HG03378 (cell line): Measurements from ENCODE around the gene NLK.

Experiments
- ATAC-seq: cut with Tn5 transposase; IDR thresholded peaks from one replicate; pipeline ENCODE4 v1.9.1; 2021; ENCODE audit warnings: mild to moderate bottlenecking, moderate library complexity; ENCODE audit not compliant: unreplicated experiment

Gene NLK

GRCh38 chr17:28110184-28110583 is 67.7 kb downstream of the NLK start:
- ATAC-seq: no peak

GRCh38 chr17:28112181-28112580 is 69.7 kb downstream of the NLK start:
- no peak for ATAC-seq

- no peak for ATAC-seq
These were observed 70.1 kb downstream of the NLK start for GRCh38 chr17:28112606-28113005.

GRCh38 chr17:28113269-28113668 is 70.8 kb downstream of the NLK start:
- ATAC-seq: no peak

- ATAC-seq: no peak
These were observed 72.6 kb downstream of the NLK start for GRCh38 chr17:28115046-28115445.

- ATAC-seq: no peak
These were observed 74.8 kb downstream of the NLK start for GRCh38 chr17:28117304-28117703.

GRCh38 chr17:28118362-28118761 is 75.9 kb downstream of the NLK start:
- no peak for ATAC-seq

GRCh38 chr17:28119046-28119445 is 76.6 kb downstream of the NLK start:
- no peak for ATAC-seq

- ATAC-seq: no peak
These were observed 77.1 kb downstream of the NLK start for GRCh38 chr17:28119560-28119959.

- ATAC-seq: no peak
These were observed 78.3 kb downstream of the NLK start for GRCh38 chr17:28120766-28121165.

- no peak for ATAC-seq
These were observed 82.5 kb downstream of the NLK start for GRCh38 chr17:28124962-28125361.

GRCh38 chr17:28125526-28126378 is 83.3 kb downstream of the NLK start:
- ATAC-seq: no peak

GRCh38 chr17:28127196-28127595 is 84.7 kb downstream of the NLK start:
- ATAC-seq: no peak

GRCh38 chr17:28128779-28129178 is 86.3 kb downstream of the NLK start:
- ATAC-seq: no peak

GRCh38 chr17:28130472-28130871 is 88.0 kb downstream of the NLK start:
- no peak for ATAC-seq

- no peak for ATAC-seq
These were observed 89.1 kb downstream of the NLK start for GRCh38 chr17:28131599-28131998.

- ATAC-seq: no peak
These were observed 91.1 kb downstream of the NLK start for GRCh38 chr17:28133562-28133970.

GRCh38 chr17:28136923-28137322 is 94.4 kb downstream of the NLK start:
- no peak for ATAC-seq

GRCh38 chr17:28139822-28140221 is 97.3 kb downstream of the NLK start:
- no peak for ATAC-seq

GRCh38 chr17:28141313-28141712 is 98.8 kb downstream of the NLK start:
- no peak for ATAC-seq

GRCh38 chr17:28141773-28142172 is 99.3 kb downstream of the NLK start:
- ATAC-seq: no peak

GRCh38 chr17:28142305-28142704 is 99.8 kb downstream of the NLK start:
- ATAC-seq: no peak

GRCh38 chr17:28144019-28144418 is 101.5 kb downstream of the NLK start:
- ATAC-seq: no peak
